GM23338 (cell line): ENCODE measurements around the gene ASCL1. TPM values are rescaled to one million over a fixed set of nuclear protein-coding genes. Genes with fewer than 3 reads are reported as not detected.

Experiments
- ATAC-seq: fragments of 200-7000 bp; cut with Tn5 transposase; 3 replicates; pipeline ENCODE4 v1.9.1; 2020
- DNase-seq: peaks from one replicate; pipeline ENCODE4 v3.0.0-alpha.2; 2015; ENCODE audit warnings: low spot score
- H2AFZ ChIP-seq: fragments of 200-600 bp; sonication (generic); 2 replicates; pipeline ENCODE4 v1.8.0; 2016; ENCODE audit warnings: antibody characterized with exemption, mild to moderate bottlenecking, moderate library complexity
- H3F3A ChIP-seq: fragments of 200-600 bp; sonication (generic); replicated peaks from 2 replicates; pipeline ENCODE4 v1.8.0; 2017; ENCODE audit warnings: antibody characterized with exemption, mixed run types, low read depth
- H3K27ac ChIP-seq: fragments of 200-600 bp; sonication (generic); 2 replicates; pipeline ENCODE4 v1.6.1; 2016; ENCODE audit warnings: low read depth
- H3K27me3 ChIP-seq: fragments of 200-600 bp; sonication (generic); 2 replicates; pipeline ENCODE4 v1.8.0; 2016; ENCODE audit warnings: mild to moderate bottlenecking, mixed run types, moderate library complexity; ENCODE audit not compliant: insufficient read depth
- H3K36me3 ChIP-seq: fragments of 200-600 bp; sonication (generic); 2 replicates; pipeline ENCODE4 v1.8.0; 2016; ENCODE audit warnings: mild to moderate bottlenecking; ENCODE audit not compliant: insufficient read depth
- H3K4me1 ChIP-seq: fragments of 200-600 bp; sonication (generic); 2 replicates; pipeline ENCODE4 v1.8.0; 2016; ENCODE audit warnings: mild to moderate bottlenecking, moderate library complexity; ENCODE audit not compliant: insufficient read depth
- H3K4me2 ChIP-seq: fragments of 200-600 bp; sonication (generic); 2 replicates; pipeline ENCODE4 v1.7.1; 2017; ENCODE audit warnings: mixed run types
- H3K4me3 ChIP-seq: fragments of 200-600 bp; sonication (generic); 2 replicates; pipeline ENCODE4 v1.6.1; 2016; ENCODE audit warnings: mixed run types
- H3K79me2 ChIP-seq: fragments of 200-600 bp; sonication (generic); replicated peaks from 2 replicates; pipeline ENCODE4 v1.8.0; 2017; ENCODE audit warnings: mild to moderate bottlenecking; ENCODE audit not compliant: insufficient read depth
- H3K9me2 ChIP-seq: fragments of 200-600 bp; sonication (generic); 2 replicates; pipeline ENCODE4 v1.8.0; 2017; ENCODE audit not compliant: insufficient read depth
- H4K20me1 ChIP-seq: fragments of 200-600 bp; sonication (generic); replicated peaks from 2 replicates; pipeline ENCODE4 v1.8.0; 2017; ENCODE audit warnings: mild to moderate bottlenecking; ENCODE audit not compliant: insufficient read depth
- H3K27ac Mint-ChIP-seq: 2 replicates; pipeline ENCODE4 v1.8.0; 2020; ENCODE audit warnings: inconsistent platforms, mild to moderate bottlenecking, moderate library complexity, mixed read lengths
- H3K27me3 Mint-ChIP-seq: 3 replicates; pipeline ENCODE4 v1.8.0; 2022; ENCODE audit warnings: low read depth, mild to moderate bottlenecking, moderate library complexity, mixed read lengths, inconsistent platforms; ENCODE audit not compliant: insufficient read depth, poor library complexity
- H3K36me3 Mint-ChIP-seq: 3 replicates; pipeline ENCODE4 v1.8.0; 2021; ENCODE audit warnings: low read depth, mild to moderate bottlenecking, inconsistent platforms, moderate library complexity, mixed read lengths
- H3K4me1 Mint-ChIP-seq: 3 replicates; pipeline ENCODE4 v1.8.0; 2020; ENCODE audit warnings: mild to moderate bottlenecking, inconsistent platforms, mixed read lengths
- H3K4me3 Mint-ChIP-seq: 3 replicates; pipeline ENCODE4 v1.8.0; 2021; ENCODE audit warnings: moderate library complexity, mild to moderate bottlenecking, inconsistent platforms, mixed read lengths
- H3K9me3 Mint-ChIP-seq: 3 replicates; pipeline ENCODE4 v1.8.0; 2020; ENCODE audit warnings: moderate library complexity, mild to moderate bottlenecking, inconsistent platforms, mixed read lengths
- ETS1 ChIP-seq: IDR thresholded peaks from 2 replicates; pipeline ENCODE4 v1.6.1; 2016; ENCODE audit warnings: antibody characterized with exemption
- EZH2 ChIP-seq: fragments of 200-600 bp; sonication (generic); IDR thresholded peaks from one replicate; pipeline ENCODE4 v1.8.0; 2017; ENCODE audit warnings: antibody characterized with exemption, mild to moderate bottlenecking, low read depth; ENCODE audit not compliant: unreplicated experiment
- EZH2phosphoT487 ChIP-seq: fragments of 200-600 bp; sonication (generic); IDR thresholded peaks from one replicate; pipeline ENCODE4 v1.8.1; 2018; ENCODE audit warnings: antibody characterized with exemption; ENCODE audit not compliant: unreplicated experiment
- JUNB ChIP-seq: IDR thresholded peaks from one replicate; pipeline ENCODE4 v1.6.1; 2016; ENCODE audit warnings: antibody characterized with exemption; ENCODE audit not compliant: unreplicated experiment
- NANOG ChIP-seq: IDR thresholded peaks from 2 replicates; pipeline ENCODE4 v1.6.1; 2016; ENCODE audit warnings: antibody characterized with exemption, borderline replicate concordance
- POLR2AphosphoS5 ChIP-seq: IDR thresholded peaks from 2 replicates; pipeline ENCODE4 v1.6.1; 2016; ENCODE audit warnings: antibody characterized with exemption, low read depth
- STAT1 ChIP-seq: IDR thresholded peaks from one replicate; pipeline ENCODE4 v1.6.1; 2016; ENCODE audit warnings: antibody characterized with exemption; ENCODE audit not compliant: unreplicated experiment
- ZNF114 ChIP-seq: fragments of 250-450 bp; sonication (Bioruptor Pico); IDR thresholded peaks from 2 replicates; pipeline ENCODE4 v1.5.0; 2020; ENCODE audit warnings: mild to moderate bottlenecking, moderate library complexity
- ZNF331 ChIP-seq: fragments of 250-450 bp; sonication (Bioruptor Pico); IDR thresholded peaks from 2 replicates; pipeline ENCODE4 v1.5.0; 2020; ENCODE audit warnings: low read depth, mild to moderate bottlenecking, moderate library complexity
- ZNF462 ChIP-seq: fragments of 250-450 bp; sonication (Bioruptor Pico); IDR thresholded peaks from 2 replicates; pipeline ENCODE4 v1.5.0; 2020; ENCODE audit warnings: mild to moderate bottlenecking, moderate library complexity
- polyA plus RNA-seq: library from polyadenylated mRNA; unstranded; fragments of >200 nt; fragmentation: Nextera tagmentation; extraction: Ambion mirVana; gene quantifications from 2 replicates; pipeline ENCODE4 v1.2.1, GENCODE V29; 2016
- total RNA-seq: library from RNA; depleted of rRNA; stranded (reverse); fragments of >200 nt; shearing (Covaris generic); gene quantifications from 2 replicates; pipeline ENCODE4 v1.2.3, GENCODE V29; 2014

Gene ASCL1
- total and polyA plus RNA-seq, 2 experiments from 2014 or later: 0.37 TPM; not detected in 1

GRCh38 chr12:102958830-102959176 lies 1.3 kb downstream of the ASCL1 start:
- TF ChIP-seq ETS1 (no peak), EZH2phosphoT487 (peak; percentile 10), EZH2 (peak; percentile 90), JUNB (no peak)
- Histone ChIP-seq H3F3A (peaks cover 28% of the 10 kb centered on the region), H3K4me3 (peak overlapping the region; percentile 69), H3K4me1 (peaks cover 58% of the 10 kb centered on the region), H2AFZ (peak overlapping the region; percentile 80), H3K4me2 (peak overlapping the region; percentile 92), H4K20me1 (peaks cover 28% of the 10 kb centered on the region), H3K36me3 (no peaks in the 10 kb centered on the region), H3K27ac (no peak overlapping the region), H3K79me2 (no peaks in the 10 kb centered on the region), H3K27me3 (peaks cover 100% of the 10 kb centered on the region), H3K9me2 (no peaks in the 10 kb centered on the region)
- peaks cover 47% of the 10 kb centered on the region for H3K4me1 Mint-ChIP-seq
- H3K27me3 Mint-ChIP-seq: peaks cover 98% of the 10 kb centered on the region
- ATAC-seq: no peak
- H3K4me3 Mint-ChIP-seq: peak overlapping the region; percentile 62
- peaks cover 11% of the 10 kb centered on the region for H3K9me3 Mint-ChIP-seq
- H3K36me3 Mint-ChIP-seq: peaks cover 3% of the 10 kb centered on the region
- H3K27ac Mint-ChIP-seq: no peak overlapping the region
- no peak for DNase-seq

- no peak overlapping the region for H2AFZ ChIP-seq
- no peaks in the 10 kb centered on the region for H3K9me2 ChIP-seq
- H3K4me3 Mint-ChIP-seq: peak overlapping the region; percentile 62; the same call in 2 of the 3 replicates
- H3K36me3 Mint-ChIP-seq: peaks cover 7% of the 10 kb centered on the region
- peak overlapping the region; percentile 92; the same call in 1 of the 2 replicates for H3K4me2 ChIP-seq
- no peak for DNase-seq
- H3K36me3 ChIP-seq: no peaks in the 10 kb centered on the region
- H3K27ac Mint-ChIP-seq: no peak overlapping the region
- H3K27ac ChIP-seq: no peak overlapping the region
- peaks cover 98% of the 10 kb centered on the region for H3K27me3 Mint-ChIP-seq
- peaks cover 28% of the 10 kb centered on the region for H4K20me1 ChIP-seq
- peaks cover 17% of the 10 kb centered on the region for H3K9me3 Mint-ChIP-seq
- peaks cover 100% of the 10 kb centered on the region for H3K27me3 ChIP-seq
- H3K4me1 ChIP-seq: peaks cover 64% of the 10 kb centered on the region
- H3F3A ChIP-seq: peaks cover 28% of the 10 kb centered on the region
- no peaks in the 10 kb centered on the region for H3K79me2 ChIP-seq
- peaks cover 53% of the 10 kb centered on the region for H3K4me1 Mint-ChIP-seq
- peak overlapping the region; percentile 69 for H3K4me3 ChIP-seq
- ATAC-seq: no peak
- no peak for TF ChIP-seq ZNF462 (CRISPR knock-in tag)
- TF ChIP-seq ZNF331 (CRISPR knock-in tag): no peak
- TF ChIP-seq POLR2AphosphoS5: no peak
- no peak for TF ChIP-seq ETS1
- TF ChIP-seq ZNF114: no peak
- TF ChIP-seq NANOG: no peak
- peak; percentile 78 for TF ChIP-seq EZH2phosphoT487
- no peak for TF ChIP-seq STAT1
These were observed 1.9 kb downstream of the ASCL1 start for GRCh38 chr12:102959391-102959790.
